ENCODE results near the gene INPP5K. TPM values are rescaled to one million over a fixed set of nuclear protein-coding genes. Genes with fewer than 3 reads are reported as not detected.
"Not testable (repeated sequence)": the region's sequence is repeated elsewhere in the genome, so short reads cannot be mapped to it uniquely, and the experiment has no call there.

INPP5K gene
- total RNA-seq, 1 donor from 2014 or later, result 23.0 TPM

DNA sequence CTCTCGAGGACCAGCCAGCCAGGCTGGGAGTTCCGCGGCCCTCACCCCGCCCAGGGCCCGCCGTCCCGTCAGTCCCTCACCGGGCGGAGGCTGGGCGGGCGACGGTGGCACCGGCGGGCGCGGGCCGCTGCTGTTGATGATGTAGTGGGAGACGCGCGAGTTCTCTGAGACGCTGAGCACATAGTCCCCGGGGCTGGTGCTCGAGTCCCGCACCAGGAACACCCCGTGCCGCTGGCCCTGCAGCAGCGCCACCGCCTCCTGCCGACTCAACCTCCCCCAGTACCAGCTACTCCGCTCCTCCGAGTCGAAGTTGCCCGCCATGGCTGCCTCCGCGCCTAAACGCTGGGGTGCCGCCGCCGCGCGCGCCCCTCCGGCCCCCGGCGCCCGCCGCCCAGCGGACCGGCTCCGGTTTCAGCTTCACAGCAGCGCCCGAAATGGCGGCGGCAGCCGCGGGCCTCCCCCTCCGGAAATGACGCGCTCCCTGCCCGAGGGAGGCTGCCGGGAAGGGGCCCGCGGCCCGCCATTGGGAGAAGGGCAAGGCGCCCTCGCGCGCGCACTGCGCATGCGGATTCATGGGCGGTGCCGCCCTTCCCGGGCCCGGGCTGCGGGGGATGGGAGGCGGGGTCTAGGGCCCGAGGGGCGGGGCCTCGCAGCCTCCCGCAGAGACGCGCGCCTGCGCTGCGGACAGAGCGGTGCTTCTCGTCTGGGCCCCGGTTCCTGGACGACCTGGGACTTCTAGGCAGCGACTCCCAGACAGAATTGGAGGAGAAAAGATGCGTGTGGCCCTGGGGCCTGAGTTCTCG is 60.4 kb downstream of the INPP5K start, which contains the start of gene CRK:
TSS of gene CRK (minus strand) at position 436 of the 803 bp plus-strand sequence. CDS start at position 321, 115 bp downstream.
- Histone ChIP-seq H3K27me3 (ENCODE audit: control insufficient read depth in 3 of 3, insufficient read depth in 3 of 3, low read length in 3 of 3) (no peaks in the 10 kb centered on the region), H3K4me3 (ENCODE audit: low read length in 3 of 3) (peak within 1 kb of the TSS; percentile 88 to 90 (median 90)), H3K4me1 (ENCODE audit: control insufficient read depth in 3 of 3, insufficient read depth in 3 of 3, low read length in 3 of 3) (peaks cover 30 to 49% (median 31%) of the 10 kb centered on the region in 3 donors), H3K27ac (ENCODE audit: low read depth, low read length) (peak within 1 kb of the TSS; percentile 99), H3K9ac (ENCODE audit: low read depth in 1 of 3, low read length in 3 of 3) (peak within 1 kb of the TSS; percentile 94 to 99 (median 98)), H3K9me3 (ENCODE audit: control insufficient read depth in 3 of 3, low read length in 3 of 3) (no peaks in the 10 kb centered on the region), H3K36me3 (ENCODE audit: control insufficient read depth in 3 of 3, insufficient read depth in 3 of 3, low read length in 3 of 3) (no peaks in the 10 kb centered on the region)

DNA sequence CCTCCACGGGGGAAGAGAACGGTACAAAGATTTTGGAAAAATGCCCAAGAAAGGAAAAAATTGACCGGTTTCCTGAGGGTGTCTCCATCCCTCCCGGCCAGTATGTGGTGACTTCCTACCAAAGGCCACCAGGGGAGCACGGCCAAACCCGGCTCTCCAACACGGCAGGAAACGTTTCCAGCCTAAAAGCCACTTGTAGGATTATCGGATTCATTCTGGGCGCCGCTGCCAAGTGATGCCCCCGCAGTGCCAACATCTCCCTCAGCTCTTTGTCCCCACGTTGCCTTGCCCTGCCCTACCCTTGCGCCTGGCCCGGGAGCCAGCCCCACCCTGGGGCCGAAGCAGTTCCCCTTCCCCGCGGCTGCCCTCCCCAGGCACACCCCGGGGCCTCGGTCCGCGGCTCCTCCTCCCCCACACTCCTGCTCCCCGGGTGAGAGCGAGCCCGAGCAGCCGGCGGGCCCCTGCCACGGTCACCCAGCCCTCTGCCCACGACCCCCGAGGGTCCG is 61.1 kb downstream of the INPP5K start:
- peaks cover 26 to 43% (median 28%) of the 10 kb centered on the region in 3 donors for H3K4me1 ChIP-seq (ENCODE audit: control insufficient read depth in 3 of 3, insufficient read depth in 3 of 3, low read length in 3 of 3)
- H3K9ac ChIP-seq (ENCODE audit: low read depth in 1 of 3, low read length in 3 of 3), result peak overlapping the region; percentile 94 to 99 (median 98)
- no peaks in the 10 kb centered on the region for H3K36me3 ChIP-seq (ENCODE audit: control insufficient read depth in 3 of 3, insufficient read depth in 3 of 3, low read length in 3 of 3)
- H3K27me3 ChIP-seq (ENCODE audit: control insufficient read depth in 3 of 3, insufficient read depth in 3 of 3, low read length in 3 of 3), result no peaks in the 10 kb centered on the region
- H3K9me3 ChIP-seq (ENCODE audit: control insufficient read depth in 3 of 3, low read length in 3 of 3), result no peaks in the 10 kb centered on the region
- peak overlapping the region; percentile 83 to 90 (median 90) for H3K4me3 ChIP-seq (ENCODE audit: low read length in 3 of 3)
- H3K27ac ChIP-seq (ENCODE audit: low read depth, low read length), result peak overlapping the region; percentile 99

DNA sequence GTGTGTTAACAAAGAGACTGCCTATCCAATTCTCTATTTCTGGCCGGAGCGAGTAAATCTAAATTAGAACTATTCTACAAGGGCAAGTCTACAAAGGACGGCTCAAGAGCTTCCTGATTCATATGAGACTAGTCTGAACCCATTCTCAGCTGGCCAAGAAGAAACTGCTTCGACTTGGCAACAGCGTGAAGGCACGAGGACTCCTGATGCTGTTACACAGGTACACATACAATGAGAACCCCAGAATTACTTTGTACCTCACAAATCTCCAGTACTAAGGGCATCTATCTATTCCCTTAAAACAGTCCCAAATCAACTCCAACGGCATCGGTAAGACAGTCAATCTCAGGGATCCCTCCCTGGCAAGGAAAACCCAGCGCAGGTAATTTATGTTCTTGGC is 61.9 kb downstream of the INPP5K start:
- Histone ChIP-seq H3K36me3 (ENCODE audit: control insufficient read depth in 3 of 3, insufficient read depth in 3 of 3, low read length in 3 of 3) (no peaks in the 10 kb centered on the region), H3K9ac (ENCODE audit: low read depth in 1 of 3, low read length in 3 of 3) (peak overlapping the region; percentile 94 to 99 (median 98)), H3K9me3 (ENCODE audit: control insufficient read depth in 3 of 3, low read length in 3 of 3) (no peaks in the 10 kb centered on the region), H3K27ac (ENCODE audit: low read depth, low read length) (peak overlapping the region; percentile 99), H3K4me3 (ENCODE audit: low read length in 3 of 3) (peak overlapping the region; percentile 83 to 90 (median 90)), H3K27me3 (ENCODE audit: control insufficient read depth in 3 of 3, insufficient read depth in 3 of 3, low read length in 3 of 3) (no peaks in the 10 kb centered on the region), H3K4me1 (ENCODE audit: control insufficient read depth in 3 of 3, insufficient read depth in 3 of 3, low read length in 3 of 3) (peaks cover 21 to 34% (median 24%) of the 10 kb centered on the region in 3 donors)

DNA sequence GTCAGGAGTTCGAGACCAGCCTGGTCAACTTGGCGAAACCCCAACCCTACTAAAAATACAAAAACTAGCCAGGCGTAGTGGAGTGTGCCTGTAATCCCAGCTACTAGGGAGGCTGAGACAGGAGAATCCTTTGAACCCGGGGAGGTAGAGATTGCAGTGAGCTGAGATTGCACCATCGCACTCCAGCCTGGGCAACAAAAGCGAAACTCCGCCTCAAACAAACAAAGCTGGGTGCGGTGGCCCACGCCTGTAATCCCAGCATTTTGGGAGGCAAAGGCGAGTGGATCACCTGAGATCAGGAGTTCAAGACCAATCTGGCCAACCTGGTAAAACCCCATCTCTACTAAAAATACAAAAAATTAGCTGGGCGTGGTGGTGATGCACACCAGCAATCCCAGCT is 62.7 kb downstream of the INPP5K start:
- H3K4me1 ChIP-seq (ENCODE audit: control insufficient read depth in 3 of 3, insufficient read depth in 3 of 3, low read length in 3 of 3), result peaks cover 24 to 40% (median 29%) of the 10 kb centered on the region in 3 donors
- not testable (repeated sequence) for H3K27ac ChIP-seq (ENCODE audit: low read depth, low read length)

DNA sequence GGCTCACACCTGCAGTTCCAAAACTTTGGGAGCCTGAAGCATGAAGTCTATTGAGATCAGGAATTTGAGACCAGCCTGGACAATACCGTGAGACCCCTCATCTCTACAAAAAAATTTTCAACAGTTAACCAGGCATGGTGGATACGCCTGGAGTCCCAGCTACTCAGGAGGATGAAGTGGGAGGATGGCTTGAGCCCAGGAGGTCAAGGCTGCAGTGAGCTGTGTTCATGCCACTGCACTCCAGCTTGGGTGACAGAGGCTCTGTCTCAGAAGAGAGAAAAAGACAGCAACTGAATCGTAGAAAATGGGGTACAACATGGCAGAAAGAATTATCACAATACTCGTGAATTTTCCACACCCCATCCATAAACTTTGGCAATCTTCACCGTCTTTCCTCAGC is 63.6 kb downstream of the INPP5K start:
- Histone ChIP-seq H3K9me3 (ENCODE audit: control insufficient read depth in 3 of 3, low read length in 3 of 3) (no peaks in the 10 kb centered on the region), H3K9ac (ENCODE audit: low read depth in 1 of 3, low read length in 3 of 3) (no peak overlapping the region), H3K4me1 (ENCODE audit: control insufficient read depth in 3 of 3, insufficient read depth in 3 of 3, low read length in 3 of 3) (peaks cover 29 to 40% (median 29%) of the 10 kb centered on the region in 3 donors), H3K36me3 (ENCODE audit: control insufficient read depth in 3 of 3, insufficient read depth in 3 of 3, low read length in 3 of 3) (peaks cover 0 to 2% (median 1%) of the 10 kb centered on the region in 3 donors), H3K27ac (ENCODE audit: low read depth, low read length) (no peak overlapping the region), H3K4me3 (ENCODE audit: low read length in 3 of 3) (no peak overlapping the region), H3K27me3 (ENCODE audit: control insufficient read depth in 3 of 3, insufficient read depth in 3 of 3, low read length in 3 of 3) (no peaks in the 10 kb centered on the region)

More for the DNA sequence above, 62.7 kb downstream of the INPP5K start:
- H3K9me3 ChIP-seq (ENCODE audit: control insufficient read depth in 3 of 3, low read length in 3 of 3); H3K4me3 ChIP-seq (ENCODE audit: low read length in 3 of 3); H3K27me3 ChIP-seq (ENCODE audit: control insufficient read depth in 3 of 3, insufficient read depth in 3 of 3, low read length in 3 of 3); H3K36me3 ChIP-seq (ENCODE audit: control insufficient read depth in 3 of 3, insufficient read depth in 3 of 3, low read length in 3 of 3); H3K9ac ChIP-seq (ENCODE audit: low read depth in 1 of 3, low read length in 3 of 3): not testable (repeated sequence)

DNA sequence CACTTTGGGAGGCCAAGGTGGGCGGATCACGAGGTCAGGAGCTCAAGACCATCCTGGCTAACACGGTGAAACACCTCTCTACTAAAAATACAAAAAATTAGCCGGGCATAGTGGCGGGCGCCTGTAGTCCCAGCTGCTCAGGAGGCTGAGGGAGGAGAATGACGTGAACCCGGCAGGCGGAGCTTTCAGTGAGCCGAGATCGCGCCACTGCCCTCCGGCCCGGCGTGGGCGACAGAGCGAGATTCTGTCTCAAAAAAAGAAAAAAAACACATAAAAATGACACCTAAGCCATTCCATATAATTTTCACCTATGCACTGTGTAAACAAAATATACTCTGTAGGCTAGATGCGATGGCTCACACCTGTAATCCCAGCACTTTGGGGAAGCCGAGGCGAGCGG is 66.2 kb downstream of the INPP5K start:
- H3K9me3 ChIP-seq (ENCODE audit: control insufficient read depth in 3 of 3, low read length in 3 of 3); H3K9ac ChIP-seq (ENCODE audit: low read depth in 1 of 3, low read length in 3 of 3); H3K27ac ChIP-seq (ENCODE audit: low read depth, low read length); H3K27me3 ChIP-seq (ENCODE audit: control insufficient read depth in 3 of 3, insufficient read depth in 3 of 3, low read length in 3 of 3); H3K4me3 ChIP-seq (ENCODE audit: low read length in 3 of 3); H3K36me3 ChIP-seq (ENCODE audit: control insufficient read depth in 3 of 3, insufficient read depth in 3 of 3, low read length in 3 of 3): not testable (repeated sequence)
- H3K4me1 ChIP-seq (ENCODE audit: control insufficient read depth in 3 of 3, insufficient read depth in 3 of 3, low read length in 3 of 3), result peaks cover 35 to 42% (median 40%) of the 10 kb centered on the region in 3 donors

DNA sequence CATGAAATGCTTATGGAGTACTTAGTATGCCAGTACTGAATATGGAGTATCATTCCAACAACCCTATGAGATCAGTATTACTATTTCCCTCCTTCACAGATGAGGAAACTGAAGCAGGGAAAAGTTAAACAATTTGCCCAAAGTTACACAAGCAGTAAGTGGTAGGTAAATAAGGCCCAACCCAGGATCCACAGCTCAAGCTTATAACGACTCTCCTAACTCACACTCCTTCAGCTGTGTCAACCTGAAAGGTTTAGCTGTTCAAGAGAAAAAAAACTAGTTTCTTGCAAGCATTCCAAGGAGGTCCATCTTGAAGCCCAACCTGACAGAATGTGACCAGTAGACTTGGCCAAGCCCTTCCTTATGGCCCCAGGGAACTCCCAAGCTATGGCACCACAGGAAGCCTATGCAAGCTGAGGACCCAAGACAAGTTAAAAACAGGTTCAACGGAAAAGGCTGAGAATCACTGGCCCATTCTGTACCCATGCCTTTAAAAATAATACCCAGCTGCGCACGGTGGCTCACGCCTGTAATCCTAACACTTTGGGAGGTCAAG is 66.9 kb downstream of the INPP5K start:
- no peak overlapping the region for H3K9ac ChIP-seq (ENCODE audit: low read depth in 1 of 3, low read length in 3 of 3)
- H3K4me1 ChIP-seq (ENCODE audit: control insufficient read depth in 3 of 3, insufficient read depth in 3 of 3, low read length in 3 of 3), result peaks cover 31 to 37% (median 35%) of the 10 kb centered on the region in 3 donors
- H3K36me3 ChIP-seq (ENCODE audit: control insufficient read depth in 3 of 3, insufficient read depth in 3 of 3, low read length in 3 of 3), result peaks cover 2 to 4% (median 2%) of the 10 kb centered on the region in 3 donors
- H3K27ac ChIP-seq (ENCODE audit: low read depth, low read length), result no peak overlapping the region
- H3K27me3 ChIP-seq (ENCODE audit: control insufficient read depth in 3 of 3, insufficient read depth in 3 of 3, low read length in 3 of 3), result no peaks in the 10 kb centered on the region
- no peaks in the 10 kb centered on the region for H3K9me3 ChIP-seq (ENCODE audit: control insufficient read depth in 3 of 3, low read length in 3 of 3)
- no peak overlapping the region for H3K4me3 ChIP-seq (ENCODE audit: low read length in 3 of 3)

DNA sequence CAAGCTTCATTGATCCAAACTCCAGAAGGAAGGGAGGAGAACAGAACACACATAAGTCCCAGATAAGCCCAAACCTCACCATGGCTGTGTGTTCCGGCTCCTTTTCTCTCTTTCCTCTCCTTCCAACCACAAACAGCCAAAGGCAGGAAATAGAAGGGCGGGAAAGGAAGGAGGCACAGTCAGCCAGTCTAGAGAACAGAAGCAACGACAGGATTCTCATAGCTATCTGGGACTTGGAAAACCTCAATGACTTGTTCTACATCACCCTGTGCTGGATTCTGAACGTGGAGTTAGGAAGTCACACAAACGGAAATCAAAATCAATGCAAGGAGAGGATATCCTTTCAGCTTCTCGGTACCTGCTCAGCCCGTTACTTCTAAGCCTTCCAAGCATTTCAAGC is 69.4 kb downstream of the INPP5K start:
- H3K27me3 ChIP-seq (ENCODE audit: control insufficient read depth in 3 of 3, insufficient read depth in 3 of 3, low read length in 3 of 3), result no peaks in the 10 kb centered on the region
- no peak overlapping the region for H3K4me3 ChIP-seq (ENCODE audit: low read length in 3 of 3)
- H3K27ac ChIP-seq (ENCODE audit: low read depth, low read length), result peak overlapping the region; percentile 55
- no peak overlapping the region for H3K9ac ChIP-seq (ENCODE audit: low read depth in 1 of 3, low read length in 3 of 3)
- H3K36me3 ChIP-seq (ENCODE audit: control insufficient read depth in 3 of 3, insufficient read depth in 3 of 3, low read length in 3 of 3), result peaks cover 2 to 4% (median 2%) of the 10 kb centered on the region in 3 donors
- no peaks in the 10 kb centered on the region for H3K9me3 ChIP-seq (ENCODE audit: control insufficient read depth in 3 of 3, low read length in 3 of 3)
- H3K4me1 ChIP-seq (ENCODE audit: control insufficient read depth in 3 of 3, insufficient read depth in 3 of 3, low read length in 3 of 3), result peaks cover 20 to 29% (median 22%) of the 10 kb centered on the region in 3 donors

DNA sequence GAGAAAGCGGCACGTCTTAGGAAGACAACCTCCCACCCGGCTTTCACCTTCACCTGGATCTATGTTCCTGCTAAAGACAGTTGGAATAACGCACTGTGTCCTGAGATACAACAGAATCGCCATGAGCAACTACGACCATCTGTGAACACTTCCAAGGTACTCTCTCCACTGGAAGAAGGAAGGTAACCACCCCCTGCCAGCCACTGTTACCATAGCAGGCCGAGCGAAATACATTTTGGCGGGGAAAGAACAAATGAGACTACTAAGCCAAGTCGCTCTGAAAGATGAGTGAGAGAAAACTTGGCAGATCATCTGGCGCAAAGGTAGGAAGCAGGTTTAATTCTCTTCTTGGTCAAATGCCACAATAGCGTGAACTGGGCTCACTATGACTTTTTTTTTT is 70.2 kb downstream of the INPP5K start:
- Histone ChIP-seq H3K27ac (ENCODE audit: low read depth, low read length) (no peak overlapping the region), H3K9me3 (ENCODE audit: control insufficient read depth in 3 of 3, low read length in 3 of 3) (no peaks in the 10 kb centered on the region), H3K27me3 (ENCODE audit: control insufficient read depth in 3 of 3, insufficient read depth in 3 of 3, low read length in 3 of 3) (no peaks in the 10 kb centered on the region), H3K4me1 (ENCODE audit: control insufficient read depth in 3 of 3, insufficient read depth in 3 of 3, low read length in 3 of 3) (peaks cover 20 to 30% (median 20%) of the 10 kb centered on the region in 3 donors), H3K4me3 (ENCODE audit: low read length in 3 of 3) (no peak overlapping the region), H3K36me3 (ENCODE audit: control insufficient read depth in 3 of 3, insufficient read depth in 3 of 3, low read length in 3 of 3) (peaks cover 2 to 4% (median 2%) of the 10 kb centered on the region in 3 donors), H3K9ac (ENCODE audit: low read depth in 1 of 3, low read length in 3 of 3) (no peak overlapping the region)

DNA sequence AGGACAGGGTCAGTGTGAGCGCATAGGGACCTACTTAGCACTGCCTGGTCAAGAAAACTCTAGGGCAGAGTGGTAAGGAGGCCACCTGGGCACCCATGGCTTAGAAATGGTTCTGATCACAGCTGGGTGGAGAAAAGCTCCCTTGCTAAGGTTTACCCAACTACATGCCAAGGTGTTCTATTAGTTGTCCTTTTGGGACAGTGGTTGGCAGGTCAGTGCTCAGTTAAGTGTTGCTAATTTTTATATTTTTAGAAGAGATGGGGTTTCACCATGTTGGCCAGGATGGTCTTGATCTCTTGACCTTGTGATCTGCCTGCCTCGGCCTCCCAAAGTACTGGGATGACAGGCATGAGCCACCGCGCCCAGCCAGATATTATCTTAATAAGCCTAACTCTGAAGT is 70.7 kb downstream of the INPP5K start:
- H3K9me3 ChIP-seq (ENCODE audit: control insufficient read depth in 3 of 3, low read length in 3 of 3); H3K4me3 ChIP-seq (ENCODE audit: low read length in 3 of 3); H3K27me3 ChIP-seq (ENCODE audit: control insufficient read depth in 3 of 3, insufficient read depth in 3 of 3, low read length in 3 of 3); H3K27ac ChIP-seq (ENCODE audit: low read depth, low read length); H3K36me3 ChIP-seq (ENCODE audit: control insufficient read depth in 3 of 3, insufficient read depth in 3 of 3, low read length in 3 of 3): not testable (repeated sequence)
- peak overlapping the region in 1 of 3 donors; percentile 51 for H3K9ac ChIP-seq (ENCODE audit: low read depth in 1 of 3, low read length in 3 of 3)
- H3K4me1 ChIP-seq (ENCODE audit: control insufficient read depth in 3 of 3, insufficient read depth in 3 of 3, low read length in 3 of 3), result peaks cover 20 to 31% (median 20%) of the 10 kb centered on the region in 3 donors

All from skeletal muscle tissue (tissue), 4 donors.